Stimulated activated CD8-positive, alpha-beta memory T cell treated with anti-CD3 and anti-CD28 coated beads, Interleukin-7, amount 100 ng/mL, for 1 hour (primary cell): ENCODE measurements around the gene SCYL2.

Experiments
- DNase-seq, 2 donors: peaks; one replicate each; pipeline ENCODE4 v3.0.0-alpha.2; 2020; ENCODE audit warnings: low read depth in 2 of 2

Gene SCYL2

DNA sequence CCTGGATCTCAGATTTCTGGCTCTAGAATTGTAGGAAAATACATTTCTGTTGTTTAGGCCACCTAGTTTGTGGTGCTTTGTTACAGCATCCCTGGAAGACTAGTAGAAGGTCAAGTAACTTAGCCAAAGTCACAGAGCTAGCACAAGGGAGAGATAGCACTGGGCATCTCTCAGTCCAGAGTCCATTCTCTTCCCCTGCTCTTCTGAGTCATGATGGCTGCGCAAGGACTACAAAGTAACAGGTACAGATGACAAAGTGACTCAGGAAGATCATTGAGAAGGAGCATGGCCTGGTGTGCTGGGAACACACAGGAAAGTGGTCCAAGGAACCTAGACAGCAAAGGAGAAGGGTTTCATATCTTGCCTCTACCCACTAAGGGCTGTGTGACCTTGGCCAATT, 109.2 kb downstream of the SCYL2 start:
- DNase-seq, result no peak

DNA sequence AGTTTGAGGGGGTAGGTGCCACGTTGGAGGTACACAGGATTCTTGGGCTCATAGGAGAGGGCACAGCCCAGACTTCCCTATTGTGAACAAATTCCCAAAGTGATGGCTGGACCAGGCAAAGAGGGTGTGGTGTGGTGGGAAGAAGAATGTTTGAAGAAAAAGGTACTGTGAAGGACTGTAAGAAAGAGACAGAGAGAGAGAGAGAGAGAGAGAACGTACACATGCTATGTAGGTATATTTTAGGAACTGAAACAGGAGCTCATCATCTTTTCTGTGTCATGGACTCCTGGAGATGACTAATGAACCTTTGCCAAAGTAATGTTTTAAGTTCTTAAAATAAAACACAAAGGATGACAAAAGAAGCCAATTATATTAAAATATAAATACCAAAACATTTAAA, 114.4 kb downstream of the SCYL2 start:
- no peak for DNase-seq

DNA sequence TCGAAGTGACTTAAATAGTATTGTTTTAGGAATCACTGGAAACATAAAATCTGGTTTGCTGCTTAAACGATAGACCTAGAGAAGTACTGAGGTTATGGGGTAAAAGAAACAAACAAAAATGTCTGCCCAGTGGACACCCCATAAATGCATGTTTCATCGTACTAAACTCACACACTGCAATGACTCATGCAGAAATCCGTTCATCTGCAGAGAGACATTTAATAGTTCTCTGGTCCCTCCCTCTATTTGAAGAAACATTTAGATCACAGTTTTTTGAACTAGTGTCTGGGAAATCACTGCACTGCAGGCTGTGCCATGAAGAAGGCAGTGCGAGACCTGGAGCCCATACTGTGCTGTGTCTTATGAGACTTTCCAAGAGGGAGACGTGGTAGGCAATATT, 115.4 kb downstream of the SCYL2 start:
- no peak for DNase-seq

DNA sequence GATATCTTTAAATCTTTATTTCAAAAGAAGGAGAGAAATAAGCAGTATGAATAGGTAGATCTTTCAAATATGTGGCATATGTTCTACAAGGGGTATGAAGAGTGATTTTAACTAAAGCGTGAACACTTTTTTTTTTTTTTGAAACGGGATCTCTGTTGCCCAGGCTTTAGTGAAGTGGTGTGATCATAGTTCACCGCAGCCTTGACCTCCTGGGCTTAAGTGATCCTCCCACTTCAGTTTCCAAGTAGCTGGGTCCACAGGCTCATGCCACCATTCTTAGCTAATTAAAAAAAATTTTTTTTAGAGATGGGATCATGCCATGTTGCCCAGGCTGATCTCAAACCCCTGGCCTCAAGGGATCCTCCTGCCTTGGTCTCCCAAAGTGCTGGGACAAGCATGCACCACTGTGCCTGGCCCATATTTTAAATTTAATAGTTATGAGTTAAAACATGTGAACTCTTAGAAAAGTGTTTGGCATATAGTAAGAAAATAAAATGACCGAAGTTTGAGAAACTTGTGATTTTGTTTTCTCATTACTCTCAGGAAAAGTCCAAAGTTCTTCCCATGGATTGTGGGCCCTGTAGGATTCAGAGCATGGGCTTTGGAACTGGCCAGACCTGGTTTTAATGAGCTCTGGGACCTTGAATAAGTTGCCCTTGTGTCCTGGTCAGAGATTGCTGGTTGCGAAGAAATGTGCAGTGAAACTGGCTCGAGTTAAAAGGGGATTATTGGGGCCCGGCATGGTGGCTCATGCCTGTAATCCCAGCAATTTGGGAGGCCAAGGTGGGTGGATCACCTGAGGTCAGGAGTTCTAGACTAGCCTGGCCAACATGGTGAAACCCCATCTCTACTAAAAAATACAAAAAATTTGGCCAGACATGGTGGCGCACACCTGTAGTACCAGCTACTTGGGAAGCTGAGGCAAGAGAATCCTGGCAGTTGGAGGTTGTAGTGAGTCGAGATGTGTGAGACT, 116.9 kb downstream of the SCYL2 start:
- no peak for DNase-seq

DNA sequence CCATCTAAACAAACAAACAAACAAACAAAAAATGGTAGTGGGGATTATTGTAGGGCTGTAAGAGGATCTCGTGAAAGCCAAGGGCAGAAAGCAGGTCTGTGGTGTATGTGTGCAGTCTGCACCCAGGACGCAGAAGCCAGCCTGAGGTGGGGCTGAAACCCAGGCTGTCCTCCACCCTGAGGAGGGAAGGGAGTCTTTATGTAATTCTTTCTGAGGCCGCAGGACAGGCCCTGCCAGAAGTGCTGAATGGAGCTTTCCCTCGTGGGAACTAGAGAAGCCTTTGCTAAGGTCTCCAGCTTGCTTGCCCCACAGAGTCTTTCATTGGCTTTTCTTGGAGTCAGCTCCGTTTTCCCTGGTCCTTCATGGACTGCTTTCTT, 117.6 kb downstream of the SCYL2 start:
- no peak for DNase-seq

DNA sequence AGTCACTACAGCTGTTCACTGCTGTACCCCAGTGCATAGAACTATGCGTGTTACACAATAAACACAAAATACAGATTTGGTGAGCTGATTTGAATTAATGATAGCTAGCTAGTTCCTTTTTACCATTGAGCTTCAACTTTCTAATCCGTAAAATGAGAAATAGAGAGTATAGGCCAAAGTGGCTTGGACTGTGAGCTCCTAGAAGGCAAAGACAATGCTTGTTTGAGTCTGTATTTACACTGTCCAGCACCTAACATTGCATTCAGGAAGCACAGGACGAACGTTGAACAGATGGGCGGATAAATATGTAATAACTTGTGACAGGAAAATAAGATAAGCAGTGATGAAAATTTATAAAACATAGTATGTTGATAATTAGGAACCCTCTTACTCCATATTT, 121.4 kb downstream of the SCYL2 start:
- no peak for DNase-seq
